NCI-H1105 treated with DMSO at 0.1 percent for 48 hours (cell line): ENCODE measurements around the gene MAN2A1.

Experiments
- DNase-seq: peaks from one replicate; lab custom pipeline; 2025; lab: John Stamatoyannopoulos, UW

Gene MAN2A1

GRCh38 chr5:109908366-109908765 is 218.6 kb downstream of the MAN2A1 start:
- no peak for DNase-seq

GRCh38 chr5:109910874-109911273 is 221.1 kb downstream of the MAN2A1 start:
- no peak for DNase-seq

GRCh38 chr5:109911731-109912130 is 222.0 kb downstream of the MAN2A1 start:
- no peak for DNase-seq

GRCh38 chr5:109914906-109915305 is 225.2 kb downstream of the MAN2A1 start:
- DNase-seq = no peak

- DNase-seq = no peak
These were observed 226.9 kb downstream of the MAN2A1 start for GRCh38 chr5:109916481-109917153.
